Stomach (tissue), 4 donors: Measurements from ENCODE around the gene PEX11B.

Experiments used
- POLR2AphosphoS5 ChIP-seq, 3 donors: sonication (generic); formaldehyde crosslinking; IDR thresholded peaks; one replicate each; pipeline ENCODE4 v1.6.1; 2016; ENCODE audit warnings: antibody characterized with exemption in 3 of 3
- TF ChIP-seq, protein P1 (sequence below), 7 experiments: fragments of 450-650 bp in 4 of 7; fragments of 200-600 bp in 3 of 7; sonication (generic) in 3 of 7; IDR thresholded peaks; one replicate each; pipeline ENCODE4 v1.5.1; 2016 to 2019; ENCODE audit warnings: antibody characterized with exemption in 7 of 7, control low read depth in 2 of 7, mild to moderate bottlenecking in 1 of 7

DNA sequence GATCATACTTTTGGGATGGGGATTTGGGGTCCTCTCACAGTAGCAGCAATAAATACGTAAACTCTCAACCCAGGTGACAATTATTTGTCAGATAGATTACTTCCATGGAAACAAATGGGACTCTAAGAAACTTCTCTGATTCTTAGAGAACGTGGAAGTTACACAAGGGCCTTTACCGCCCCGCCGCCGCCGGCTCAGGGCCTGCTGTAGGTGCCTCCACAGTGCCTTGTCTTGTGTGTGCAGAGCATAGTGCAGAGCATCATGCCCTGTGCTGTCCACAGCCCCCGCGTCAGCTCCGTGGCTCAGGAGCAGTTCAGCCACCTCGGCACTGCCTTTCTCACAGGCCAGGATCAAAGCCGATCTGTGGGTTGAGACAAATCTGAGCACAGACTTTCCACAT is 43.9 kb downstream of the PEX11B start:
- no peak for TF ChIP-seq POLR2AphosphoS5 (IDR thresholded peaks at IDR 0.05)
- TF ChIP-seq, protein P1, sequence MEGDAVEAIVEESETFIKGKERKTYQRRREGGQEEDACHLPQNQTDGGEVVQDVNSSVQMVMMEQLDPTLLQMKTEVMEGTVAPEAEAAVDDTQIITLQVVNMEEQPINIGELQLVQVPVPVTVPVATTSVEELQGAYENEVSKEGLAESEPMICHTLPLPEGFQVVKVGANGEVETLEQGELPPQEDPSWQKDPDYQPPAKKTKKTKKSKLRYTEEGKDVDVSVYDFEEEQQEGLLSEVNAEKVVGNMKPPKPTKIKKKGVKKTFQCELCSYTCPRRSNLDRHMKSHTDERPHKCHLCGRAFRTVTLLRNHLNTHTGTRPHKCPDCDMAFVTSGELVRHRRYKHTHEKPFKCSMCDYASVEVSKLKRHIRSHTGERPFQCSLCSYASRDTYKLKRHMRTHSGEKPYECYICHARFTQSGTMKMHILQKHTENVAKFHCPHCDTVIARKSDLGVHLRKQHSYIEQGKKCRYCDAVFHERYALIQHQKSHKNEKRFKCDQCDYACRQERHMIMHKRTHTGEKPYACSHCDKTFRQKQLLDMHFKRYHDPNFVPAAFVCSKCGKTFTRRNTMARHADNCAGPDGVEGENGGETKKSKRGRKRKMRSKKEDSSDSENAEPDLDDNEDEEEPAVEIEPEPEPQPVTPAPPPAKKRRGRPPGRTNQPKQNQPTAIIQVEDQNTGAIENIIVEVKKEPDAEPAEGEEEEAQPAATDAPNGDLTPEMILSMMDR (IDR thresholded peaks at IDR 0.05), result no peak
